ENCODE data around the gene ZNF33A.
"Not testable (repeated sequence)": the region's sequence is repeated elsewhere in the genome, so short reads cannot be mapped to it uniquely, and the experiment has no call there.

ZNF33A gene

DNA sequence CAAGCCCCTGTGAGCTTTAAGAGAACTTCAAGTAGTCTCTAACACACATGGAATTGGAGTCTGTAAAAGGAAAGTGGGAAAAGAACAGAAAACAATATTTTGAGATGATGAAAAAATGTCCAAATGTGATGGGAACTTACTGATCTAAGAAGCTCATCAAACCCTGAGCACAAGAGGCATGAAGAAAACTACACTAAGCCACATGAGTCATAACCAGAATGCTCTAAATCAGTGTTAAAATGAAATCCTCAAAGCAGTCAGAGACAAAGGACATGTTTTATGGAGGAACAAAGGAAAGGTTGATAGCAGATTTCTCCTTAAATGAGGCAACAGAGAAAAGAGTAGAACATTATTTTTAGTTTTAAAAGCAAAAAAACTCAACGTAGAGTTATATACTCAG is 37.2 kb downstream of the ZNF33A start:
- no peak for DNase-seq

DNA sequence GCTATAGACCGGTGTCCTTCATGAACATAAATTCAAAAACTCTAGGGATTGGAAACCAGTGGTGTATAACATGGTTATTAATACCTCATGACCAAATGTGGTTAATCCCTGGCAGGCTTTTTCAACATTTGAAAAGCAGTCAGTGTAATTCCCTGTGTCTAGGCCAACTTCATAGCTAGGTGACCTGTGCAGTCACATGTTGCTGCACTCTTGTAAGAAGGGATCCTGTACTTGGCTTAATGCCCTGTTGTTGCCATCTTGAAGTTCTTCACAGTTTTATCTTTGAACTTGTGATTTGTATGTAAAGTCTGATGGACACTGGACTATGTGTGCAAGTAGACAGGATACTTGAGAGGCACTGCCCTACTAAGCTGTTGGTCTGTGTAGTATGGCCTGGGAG is 39.7 kb downstream of the ZNF33A start:
- no peak for DNase-seq

DNA sequence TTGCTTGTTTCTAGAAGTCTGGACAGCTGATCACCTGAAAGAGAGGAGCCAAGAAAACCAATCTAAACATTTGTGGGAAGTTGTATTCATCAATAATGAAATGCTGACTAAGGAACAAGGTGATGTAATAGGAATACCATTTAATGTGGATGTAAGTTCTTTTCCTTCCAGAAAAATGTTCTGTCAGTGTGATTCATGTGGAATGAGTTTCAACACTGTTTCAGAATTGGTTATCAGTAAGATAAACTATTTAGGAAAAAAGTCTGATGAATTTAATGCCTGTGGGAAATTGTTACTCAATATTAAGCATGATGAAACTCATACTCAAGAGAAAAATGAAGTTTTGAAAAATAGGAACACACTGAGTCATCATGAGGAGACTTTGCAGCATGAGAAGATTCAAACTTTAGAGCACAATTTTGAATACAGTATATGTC is 43.9 kb downstream of the ZNF33A start:
- no peak for DNase-seq

DNA sequence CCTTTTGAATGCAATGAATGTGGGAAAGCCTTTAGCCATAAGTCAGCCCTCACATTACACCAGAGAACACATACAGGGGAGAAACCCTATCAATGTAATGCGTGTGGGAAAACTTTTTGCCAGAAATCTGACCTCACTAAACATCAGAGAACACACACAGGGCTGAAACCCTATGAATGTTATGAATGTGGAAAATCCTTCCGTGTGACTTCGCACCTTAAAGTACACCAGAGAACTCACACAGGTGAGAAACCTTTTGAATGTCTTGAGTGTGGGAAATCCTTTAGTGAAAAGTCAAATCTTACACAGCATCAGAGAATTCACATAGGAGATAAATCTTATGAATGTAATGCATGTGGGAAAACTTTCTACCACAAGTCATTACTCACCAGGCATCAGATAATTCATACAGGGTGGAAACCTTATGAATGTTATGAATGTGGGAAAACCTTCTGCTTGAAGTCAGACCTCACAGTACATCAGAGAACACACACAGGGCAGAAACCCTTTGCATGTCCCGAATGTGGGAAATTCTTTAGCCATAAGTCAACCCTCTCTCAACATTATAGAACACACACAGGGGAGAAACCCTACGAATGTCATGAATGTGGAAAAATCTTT is 44.9 kb downstream of the ZNF33A start:
- not testable (repeated sequence) for DNase-seq

DNA sequence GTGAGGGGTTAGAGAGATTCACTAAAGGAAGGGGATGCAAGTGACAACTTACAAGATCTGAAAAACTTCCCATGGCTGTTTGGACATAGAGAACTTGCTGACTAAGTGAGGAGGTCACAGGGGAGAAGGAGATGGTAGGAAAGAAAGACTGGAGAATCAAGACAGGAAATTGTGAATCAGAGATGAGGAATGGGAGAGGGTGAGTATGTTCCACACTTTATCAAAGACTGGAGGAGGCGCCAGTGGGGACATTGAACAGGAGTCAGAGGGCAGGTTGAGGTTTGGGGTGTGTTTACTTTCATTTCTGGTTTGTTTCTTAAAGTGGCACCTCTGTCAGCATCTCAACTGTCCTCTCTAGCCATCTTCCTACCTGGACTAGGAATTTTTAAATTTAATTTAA is 59.2 kb downstream of the ZNF33A start:
- not testable (repeated sequence) for DNase-seq

DNA sequence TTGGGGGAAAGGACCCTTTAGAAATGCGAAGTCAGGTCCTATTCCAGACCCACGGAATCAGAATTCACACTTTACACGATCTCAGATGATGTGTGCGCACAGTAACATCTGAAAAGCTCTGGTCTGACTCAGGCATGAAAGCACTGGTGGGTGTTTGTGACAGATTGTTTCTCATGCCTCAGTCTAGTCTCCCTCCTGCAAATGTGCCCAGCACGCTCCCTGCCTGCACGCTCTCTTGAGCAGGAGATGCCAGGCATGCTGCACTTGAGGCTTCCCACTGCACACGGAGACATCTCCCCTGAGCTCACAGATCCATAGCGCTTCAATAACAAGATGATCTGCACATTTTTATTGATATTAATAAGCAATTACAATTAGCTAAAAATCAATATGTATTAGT is 60.0 kb downstream of the ZNF33A start:
- no peak for DNase-seq

DNA sequence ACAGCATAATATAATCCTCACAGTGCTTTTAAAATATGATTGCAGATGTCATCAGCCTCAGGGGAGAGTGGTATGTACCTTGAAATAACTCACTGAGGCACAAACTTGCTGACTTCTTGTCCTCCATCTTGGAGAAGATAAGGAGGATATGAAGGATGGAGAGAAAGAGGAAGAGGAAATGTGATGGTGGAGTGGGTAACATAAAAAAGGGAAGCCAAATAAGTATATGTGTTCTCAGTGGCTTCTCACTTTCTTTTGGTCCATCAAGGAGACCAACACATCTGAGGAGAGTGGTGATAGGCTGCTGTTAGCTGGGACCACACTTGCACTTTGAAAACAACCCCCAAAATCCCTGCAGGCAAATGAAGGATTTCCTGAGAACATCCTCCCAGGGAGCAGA is 62.1 kb downstream of the ZNF33A start:
- no peak for DNase-seq

DNA sequence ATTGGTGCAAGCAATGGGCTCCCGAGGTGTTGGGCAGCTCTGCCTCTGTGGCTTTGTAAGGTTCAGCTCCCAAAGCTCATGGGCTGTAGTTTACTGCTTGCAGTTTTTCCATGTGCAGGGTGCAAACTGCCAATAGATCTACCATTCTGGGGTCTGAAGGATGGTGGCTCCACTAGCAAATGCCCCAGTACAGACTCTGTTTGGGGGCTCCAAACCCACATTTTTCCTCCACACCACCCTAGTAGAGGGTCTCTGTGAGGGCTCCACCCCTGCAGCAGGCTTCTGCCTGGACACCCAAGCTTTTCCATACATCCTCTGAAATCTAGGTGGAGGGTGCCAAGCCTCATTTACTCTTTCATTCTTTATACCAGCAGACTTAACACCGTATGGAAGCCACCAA is 66.2 kb downstream of the ZNF33A start:
- no peak for DNase-seq

DNA sequence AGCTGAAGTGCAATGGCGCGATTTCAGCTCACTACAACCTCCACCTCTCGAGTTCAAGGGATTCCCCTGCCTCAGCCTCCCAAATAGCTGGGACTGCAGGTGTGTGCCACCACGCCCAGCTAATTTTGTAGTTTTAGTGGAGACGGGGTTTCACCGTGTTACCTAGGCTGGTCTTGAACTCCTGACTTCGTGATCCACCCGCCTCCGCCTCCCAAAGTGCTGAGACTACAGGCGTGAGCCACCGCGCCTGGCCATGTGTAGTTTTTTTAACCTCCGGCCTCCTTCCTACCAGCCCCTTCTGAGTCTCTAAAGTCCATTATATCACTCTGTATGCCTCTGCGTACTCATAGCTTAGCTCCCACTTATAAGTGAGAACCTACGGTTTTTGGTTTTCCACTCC is 82.8 kb downstream of the ZNF33A start:
- not testable (repeated sequence) for DNase-seq

DNA sequence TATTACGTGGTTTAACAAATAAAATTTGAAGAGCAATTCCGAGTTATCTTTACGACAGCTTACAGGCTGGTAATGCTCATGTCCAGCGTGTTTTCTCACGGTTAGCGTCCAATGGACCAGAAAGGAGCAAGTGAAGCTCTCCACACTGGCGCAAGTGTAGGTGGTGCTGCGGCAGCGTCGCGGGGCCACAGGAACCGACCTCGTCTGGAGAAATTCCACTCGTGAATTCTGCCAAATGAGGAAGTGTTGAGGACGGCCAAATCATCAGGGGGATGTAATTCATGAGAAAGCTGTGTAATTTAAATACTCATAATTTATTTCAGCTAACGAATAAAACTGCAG is 83.3 kb downstream of the ZNF33A start:
- no peak for DNase-seq

DNA sequence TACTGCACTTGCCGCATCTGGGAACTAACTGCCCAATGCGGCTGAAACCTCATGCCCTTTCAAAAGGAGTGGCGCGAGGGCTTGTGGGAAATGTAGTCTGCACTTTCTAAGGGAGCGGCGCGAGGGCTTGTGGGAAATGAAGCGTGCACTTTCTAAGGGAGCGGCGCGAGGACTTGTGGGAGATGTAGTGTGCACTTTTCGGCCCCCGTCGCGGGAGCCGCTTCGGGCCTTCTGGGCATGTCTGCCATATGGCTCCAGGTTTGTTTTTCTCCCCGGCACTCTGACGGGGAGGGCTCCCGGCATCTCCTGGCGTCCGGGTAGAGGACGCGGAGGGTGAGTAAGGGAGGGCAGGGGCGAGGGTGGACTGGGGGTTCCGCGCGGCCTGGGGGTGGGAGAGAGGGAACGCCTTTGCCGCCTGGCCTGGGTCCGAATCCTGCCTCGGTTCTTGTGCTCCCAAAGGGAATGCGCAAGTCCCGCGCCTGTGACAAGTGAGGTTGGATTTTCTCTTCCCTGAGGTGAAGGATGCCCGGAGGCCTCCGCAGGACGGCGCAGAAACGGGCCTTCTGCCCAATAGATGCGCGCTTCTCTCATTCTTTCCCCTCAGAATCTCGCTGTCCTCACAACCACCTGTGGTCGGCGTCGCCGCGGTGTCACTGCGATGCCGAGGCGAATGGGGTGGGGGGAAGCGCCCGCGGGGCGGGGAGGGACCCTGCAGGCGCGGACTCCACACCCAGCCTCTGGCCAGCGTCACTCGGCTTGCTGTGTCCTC is 83.9 kb downstream of the ZNF33A start, which contains the start of gene ZNF37A:
Gene ZNF37A, plus strand, starts transcription at position 180 of the 769 bp plus-strand sequence. CDS start 2,281 bp downstream, outside the sequence.
- peak; percentile 90 for DNase-seq

DNA sequence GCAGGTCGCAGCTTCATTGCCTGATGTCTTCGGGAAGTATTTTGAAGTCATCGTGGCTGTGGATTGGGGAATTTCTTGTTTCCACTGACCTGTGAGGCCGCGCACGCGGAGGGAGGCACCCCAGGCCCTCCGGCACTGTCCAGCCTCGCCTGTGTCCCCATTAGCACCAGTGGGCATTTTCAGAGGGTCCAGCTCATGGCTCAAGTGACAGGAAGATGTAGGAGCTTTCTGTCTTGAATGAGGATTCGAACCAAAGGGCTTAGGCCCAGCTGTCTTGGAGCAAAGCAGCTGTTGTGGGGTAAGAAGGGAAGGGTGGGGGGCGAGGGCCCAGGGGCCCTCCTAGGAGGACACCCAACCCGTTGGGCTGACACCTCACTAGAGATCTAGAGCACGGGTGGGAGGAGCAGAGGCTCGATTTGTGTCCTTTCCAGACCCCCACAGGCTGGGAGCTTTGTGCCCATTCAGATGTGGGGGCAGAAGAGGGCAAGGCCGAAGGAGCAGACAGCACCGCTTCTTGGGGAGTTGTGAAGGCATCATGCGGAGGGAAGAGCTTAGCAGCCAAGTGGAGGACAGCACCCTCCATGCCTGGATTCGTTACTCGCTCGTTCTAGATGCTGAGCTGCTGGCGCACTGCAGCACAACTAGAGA is 84.6 kb downstream of the ZNF33A start:
- no peak for DNase-seq

DNA sequence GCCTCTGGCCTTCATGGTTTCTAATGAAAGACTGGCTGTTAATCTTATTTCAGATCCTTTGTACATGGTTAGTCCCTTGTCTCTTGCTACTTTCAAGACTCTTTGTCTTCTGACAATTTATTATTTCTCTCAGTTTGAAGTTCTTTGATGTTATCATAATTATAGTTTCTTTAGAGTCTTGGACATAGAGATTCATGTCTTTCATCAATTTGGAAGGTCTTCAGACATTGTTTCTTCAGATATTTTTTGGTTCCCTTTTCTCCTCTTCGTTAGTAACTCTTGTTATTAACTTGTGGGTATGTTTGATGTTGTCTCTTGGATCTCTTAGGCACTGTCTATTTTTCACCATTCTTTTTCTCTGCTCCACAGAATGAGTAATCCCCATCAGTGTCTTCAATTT is 92.4 kb downstream of the ZNF33A start:
- no peak for DNase-seq

DNA sequence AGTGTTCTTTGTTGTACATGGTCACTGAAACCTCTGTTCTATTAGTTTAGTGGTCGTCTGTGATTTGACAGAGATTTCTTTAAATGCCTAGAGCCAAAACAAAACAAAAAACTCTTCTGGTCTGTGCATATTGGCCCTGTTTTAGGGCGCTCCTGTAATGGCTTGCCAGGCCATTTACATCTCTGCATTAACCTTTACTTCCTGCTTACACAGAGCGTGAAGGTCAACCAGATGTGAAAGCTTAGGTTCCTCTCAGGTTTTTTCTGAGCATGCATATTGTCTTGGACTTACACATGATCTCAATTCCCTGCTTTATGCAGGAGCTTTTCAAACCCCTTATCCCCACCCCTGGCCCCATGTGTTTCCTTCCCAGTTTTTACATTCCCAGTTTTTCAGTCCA is 93.3 kb downstream of the ZNF33A start:
- no peak for DNase-seq

DNA sequence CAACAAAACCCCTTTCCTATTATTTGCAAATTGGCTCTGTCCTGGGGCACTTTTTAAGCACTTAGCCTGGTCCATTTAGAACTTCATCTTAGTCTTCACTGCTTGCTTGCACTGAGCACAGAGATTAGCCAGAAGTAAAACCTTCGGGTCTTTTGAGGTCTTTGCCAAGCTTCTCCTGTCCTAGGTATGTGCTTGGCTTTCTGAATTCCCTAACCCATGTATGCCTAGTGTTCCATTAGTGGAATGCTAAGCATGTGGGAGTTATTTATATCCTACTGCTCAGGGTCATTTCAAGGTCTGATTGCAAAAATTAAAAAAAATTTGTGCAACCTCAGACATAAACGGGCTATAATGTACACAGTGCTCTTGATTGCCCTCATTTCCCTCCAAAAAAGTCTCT is 101.7 kb downstream of the ZNF33A start:
- no peak for DNase-seq
